Fibroblast of skin of right biceps (primary cell): ENCODE measurements around the gene FBXW8.
"Not testable (repeated sequence)": the region's sequence is repeated elsewhere in the genome, so short reads cannot be mapped to it uniquely, and the experiment has no call there.

Experiments
- DNase-seq: peaks from one replicate; pipeline ENCODE4 v3.0.0-alpha.2; 2013

FBXW8 gene

GRCh38 chr12:117042171-117042842 is 131.6 kb downstream of the FBXW8 start:
- DNase-seq: no peak

DNA sequence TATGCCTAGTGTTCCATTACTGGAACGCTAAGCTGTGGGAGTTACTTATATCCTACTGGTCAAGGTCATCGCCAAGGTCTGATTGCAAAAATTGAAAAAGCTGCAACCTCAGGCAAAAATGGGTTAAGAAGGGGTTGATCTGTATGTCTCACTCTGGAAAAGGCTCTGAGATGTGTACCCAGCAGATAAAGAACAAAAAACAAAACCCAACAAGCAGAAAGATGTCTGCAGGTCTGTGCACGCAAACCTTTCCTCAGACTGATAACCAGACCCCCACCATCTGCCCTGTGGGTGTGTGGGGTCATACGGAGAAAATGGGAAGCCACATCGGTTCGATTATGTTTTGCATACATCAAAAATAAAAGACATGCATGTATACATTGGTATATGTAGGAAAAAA is 132.1 kb downstream of the FBXW8 start:
- DNase-seq: no peak

DNA sequence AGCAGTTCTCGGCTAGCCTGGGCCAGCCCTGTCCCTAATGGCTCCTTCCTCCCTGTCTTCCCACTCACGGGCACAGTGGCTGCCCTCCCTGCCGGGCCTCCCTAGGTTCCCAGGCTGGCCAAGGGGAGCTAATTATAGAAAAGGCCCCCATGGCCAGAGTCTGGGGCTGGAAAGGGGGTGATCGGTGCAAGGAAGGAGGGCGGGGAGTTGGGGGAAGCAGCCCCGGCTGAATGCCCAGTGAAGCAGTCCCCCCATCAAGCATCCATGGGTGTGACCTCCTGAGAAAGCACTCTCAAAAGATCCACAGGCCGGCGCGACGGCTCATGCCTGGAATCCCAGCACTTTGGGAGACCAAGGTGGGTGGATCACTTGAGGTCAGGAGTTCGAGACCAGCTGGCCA is 133.6 kb downstream of the FBXW8 start:
- DNase-seq: no peak

- DNase-seq: no peak
Measured at GRCh38 chr12:117044790-117045159, 134.0 kb downstream of the FBXW8 start.

DNA sequence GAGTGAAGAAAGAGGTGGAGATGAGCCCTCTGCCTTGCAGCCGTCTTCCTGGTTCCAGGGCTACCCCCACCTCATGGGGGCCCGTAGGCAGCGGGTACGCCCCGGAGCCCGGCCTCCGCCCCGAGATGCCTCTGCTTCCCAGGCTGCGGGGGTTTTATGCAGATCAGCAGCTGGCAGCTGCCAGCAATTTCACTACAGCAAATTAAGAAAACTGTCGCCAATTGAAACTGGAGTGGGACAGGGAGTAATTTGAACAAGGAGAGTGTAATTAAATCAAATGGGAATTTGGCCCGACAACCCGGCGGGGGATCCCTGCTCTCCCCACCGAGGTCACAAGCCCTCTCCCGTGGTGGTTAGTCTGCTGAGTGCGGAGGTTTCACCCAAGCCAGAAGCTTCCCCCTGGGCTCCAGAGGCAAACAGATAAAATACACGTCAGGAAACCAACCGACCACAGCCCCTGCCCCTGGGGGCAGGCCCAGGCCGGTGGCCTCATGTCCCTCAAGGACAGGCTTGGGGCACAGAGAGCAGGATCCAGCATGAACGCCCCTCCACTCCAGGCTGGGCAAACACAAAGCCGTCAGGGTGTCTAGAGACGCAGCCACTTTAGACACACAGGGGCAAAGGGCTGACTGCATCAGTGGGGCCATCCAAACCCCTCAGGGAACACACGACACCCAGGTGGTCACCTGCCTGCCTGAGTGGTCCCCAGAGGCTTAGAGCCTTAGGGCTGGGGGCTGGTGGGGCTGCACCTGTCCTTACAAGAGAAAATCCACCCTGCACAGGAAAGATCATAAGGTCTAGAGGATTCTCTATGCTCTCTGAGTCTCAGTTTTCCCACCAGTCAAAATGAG is 134.6 kb downstream of the FBXW8 start:
- DNase-seq: no peak

GRCh38 chr12:117046011-117046369 is 135.2 kb downstream of the FBXW8 start:
- no peak for DNase-seq

DNA sequence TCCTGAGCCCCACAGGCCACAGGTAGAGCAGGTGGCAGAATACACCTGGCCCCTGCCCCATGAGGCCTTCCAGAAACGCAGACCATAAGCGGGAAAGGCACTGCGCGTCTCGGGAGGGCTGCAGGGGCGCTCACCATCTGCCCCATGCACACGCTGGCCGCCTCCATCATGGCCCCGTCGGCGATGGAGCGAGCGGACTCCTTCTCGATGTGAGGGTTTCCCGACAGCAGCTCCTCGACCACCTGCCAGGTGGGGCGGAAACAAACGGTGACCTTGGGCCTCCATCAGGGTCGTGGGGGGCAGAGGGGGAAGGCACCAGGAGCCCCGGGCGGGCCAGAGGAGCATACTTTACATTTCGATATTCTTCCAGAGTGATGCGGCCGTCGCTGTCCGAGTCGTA is 135.7 kb downstream of the FBXW8 start:
- no peak for DNase-seq

GRCh38 chr12:117046861-117047530 is 136.2 kb downstream of the FBXW8 start:
- DNase-seq: no peak

DNA sequence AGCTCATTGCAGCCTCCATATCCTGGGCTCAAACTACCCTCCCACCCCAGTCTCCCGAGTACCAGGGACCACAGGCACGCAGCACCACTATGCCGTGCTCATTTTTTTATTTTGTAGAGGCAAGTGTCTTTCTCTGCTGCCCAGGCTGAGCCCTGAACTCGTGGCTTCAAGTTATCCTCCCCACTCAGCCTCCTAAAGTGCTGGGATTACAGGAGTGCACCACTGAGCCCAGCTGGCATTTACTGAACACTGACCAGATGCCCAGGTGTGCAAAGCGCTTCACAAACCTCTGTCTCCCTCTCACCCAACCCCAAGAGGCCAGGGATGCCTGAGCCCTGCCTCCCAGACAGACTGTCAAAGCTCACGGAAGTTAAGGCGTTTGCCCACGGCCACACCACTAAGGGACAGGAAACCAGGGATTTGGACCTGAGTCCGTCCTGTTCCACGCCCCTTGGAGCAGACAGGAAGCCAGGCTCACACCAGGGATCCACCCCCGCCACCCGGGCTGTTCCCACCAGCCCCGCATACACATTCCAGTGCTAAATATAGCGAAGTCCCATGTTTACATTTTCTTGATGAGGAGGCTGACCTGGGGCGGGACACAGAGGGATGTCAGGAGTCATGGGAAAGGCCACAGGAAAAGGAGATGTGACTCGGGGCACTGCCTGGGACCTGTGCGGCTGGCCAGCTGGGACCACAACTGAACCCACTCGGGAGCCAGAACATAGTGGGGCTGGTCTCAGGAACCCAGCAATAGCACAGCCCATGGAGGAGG is 137.2 kb downstream of the FBXW8 start:
- peak; percentile 57 for DNase-seq

DNA sequence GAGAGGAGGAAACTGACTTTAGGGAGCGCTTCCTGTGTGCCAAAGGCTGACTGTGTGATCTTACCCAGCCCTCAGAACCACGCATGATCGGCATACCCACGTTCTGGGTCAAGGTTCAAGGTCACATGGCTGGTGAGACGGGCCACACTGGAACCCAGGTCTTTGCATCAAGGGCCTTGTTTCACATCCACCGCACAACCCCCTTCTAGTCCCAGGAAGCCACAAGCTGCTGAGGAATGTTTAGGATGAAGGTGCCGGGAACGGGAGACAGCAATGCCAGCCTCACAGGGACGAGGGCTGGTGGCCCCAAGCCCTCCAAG is 137.8 kb downstream of the FBXW8 start:
- DNase-seq: no peak

GRCh38 chr12:117049295-117049694 is 138.5 kb downstream of the FBXW8 start:
- no peak for DNase-seq

DNA sequence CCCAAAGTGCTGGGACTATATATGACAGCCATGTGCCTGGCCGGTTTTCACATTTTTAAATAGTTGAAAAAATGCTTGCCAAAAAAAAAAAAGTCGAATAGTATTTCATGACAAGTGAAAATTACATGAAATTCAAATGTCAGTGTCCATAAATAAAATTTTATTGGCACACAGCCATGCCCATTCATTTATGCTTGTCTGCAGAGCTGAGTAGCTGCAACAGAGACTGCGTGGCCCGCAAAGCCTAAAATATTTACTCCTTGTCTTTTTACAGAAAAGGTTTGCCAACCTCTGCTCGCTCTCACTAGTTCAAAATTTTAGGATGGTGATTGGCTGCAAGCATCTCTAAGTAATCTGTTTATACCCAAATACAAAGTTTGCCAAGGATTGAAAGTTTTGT is 139.3 kb downstream of the FBXW8 start:
- no peak for DNase-seq

DNA sequence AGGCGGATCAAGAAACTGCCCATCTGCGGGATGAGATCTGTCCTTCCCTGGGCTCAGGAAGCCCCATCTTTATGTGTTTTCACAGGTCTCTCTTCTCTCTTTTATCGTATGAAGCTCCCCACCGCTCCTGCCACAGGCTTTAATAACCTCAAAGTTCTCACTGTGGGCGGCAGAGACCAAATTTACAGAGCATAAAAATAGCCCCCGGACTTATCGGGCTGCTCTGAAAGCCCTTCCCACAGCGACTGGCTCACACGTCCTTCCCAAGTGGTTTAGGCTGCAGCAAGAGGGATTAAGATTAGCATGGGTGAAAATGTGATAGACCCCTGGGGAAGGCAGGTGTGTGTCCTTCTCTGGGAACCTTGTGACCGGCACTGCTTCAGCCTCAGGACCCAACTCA is 140.6 kb downstream of the FBXW8 start:
- no peak for DNase-seq

DNA sequence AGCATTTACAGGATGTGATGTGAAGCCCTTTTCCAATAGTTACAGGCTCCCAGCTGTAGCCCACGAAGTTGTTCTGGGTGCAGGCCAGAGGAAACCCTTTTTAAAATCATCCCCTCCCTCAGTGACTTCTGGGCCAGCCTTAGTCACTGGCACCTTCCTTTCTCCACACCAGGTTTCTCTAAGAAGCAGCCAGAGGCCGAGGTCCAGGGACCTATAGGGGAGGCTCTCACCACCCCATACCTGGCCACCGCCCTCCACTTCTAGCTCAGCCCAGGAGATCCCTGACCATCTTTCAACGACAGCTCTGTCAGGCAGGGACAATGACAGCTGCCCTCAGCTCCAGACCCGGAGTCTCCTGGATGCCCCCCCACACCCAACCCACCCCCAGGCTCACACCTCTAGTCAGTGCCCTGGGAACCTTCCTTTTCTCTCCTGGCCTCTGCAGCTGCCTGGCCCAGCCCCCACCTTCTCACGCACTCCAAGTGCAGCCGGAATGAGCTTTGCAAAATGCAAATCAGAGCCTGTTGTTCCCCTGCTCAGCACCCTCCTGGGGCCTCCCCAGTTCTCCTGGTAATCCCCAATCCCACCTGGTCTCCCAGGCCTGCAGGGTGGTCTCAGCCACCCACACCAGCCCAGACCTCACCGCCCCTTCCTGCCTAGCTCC is 141.8 kb downstream of the FBXW8 start:
- DNase-seq: no peak

DNA sequence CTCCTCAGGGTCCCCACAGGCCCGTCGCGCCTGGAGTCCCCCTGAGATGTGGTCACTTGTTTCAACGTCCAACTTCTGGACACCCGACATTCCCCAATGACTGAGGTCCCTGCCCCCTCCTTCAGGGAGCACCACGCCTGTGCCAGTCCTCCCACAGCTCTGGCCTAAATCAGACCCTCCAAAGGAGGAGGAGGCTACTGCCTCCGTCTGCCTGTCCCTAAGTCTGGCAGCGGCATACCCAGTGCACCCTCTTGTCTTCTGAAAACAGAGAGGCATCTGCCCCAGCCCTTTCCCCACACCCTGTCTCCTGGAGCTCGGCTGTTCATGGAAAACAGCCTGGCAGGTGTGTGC is 142.3 kb downstream of the FBXW8 start:
- DNase-seq: no peak

DNA sequence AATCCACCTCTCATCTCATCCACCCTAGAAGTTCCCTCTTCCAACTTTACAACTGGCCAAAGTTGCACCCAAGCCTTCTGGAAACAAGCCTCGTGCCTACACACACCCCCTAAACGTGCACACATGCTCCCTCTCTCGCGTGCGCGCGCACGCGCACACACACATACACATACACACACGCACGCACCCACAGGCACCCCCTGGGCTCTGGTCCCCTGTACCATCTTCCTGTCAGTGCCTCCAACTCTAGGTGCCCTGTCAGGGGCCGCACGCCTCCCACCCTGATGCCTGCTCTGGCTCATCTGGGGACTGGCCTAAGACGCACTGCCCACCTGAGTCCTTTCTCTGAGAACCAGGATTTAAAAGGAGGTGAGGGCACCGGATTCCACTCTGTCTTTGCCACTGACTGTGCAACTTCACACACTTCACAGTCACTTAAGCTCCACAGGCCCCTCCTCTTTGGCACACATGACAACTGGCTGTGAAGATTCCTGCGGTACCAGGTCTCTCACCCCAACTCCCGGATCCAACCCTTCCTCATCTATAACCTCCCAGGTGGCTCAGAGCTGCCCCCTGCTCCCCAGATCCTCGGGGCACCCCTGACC is 142.9 kb downstream of the FBXW8 start:
- no peak for DNase-seq

GRCh38 chr12:117054279-117054678 is 143.5 kb downstream of the FBXW8 start:
- DNase-seq: no peak

- not testable (repeated sequence) for DNase-seq
Measured at GRCh38 chr12:117057626-117058025, 146.9 kb downstream of the FBXW8 start.

GRCh38 chr12:117058442-117059072 is 147.8 kb downstream of the FBXW8 start:
- DNase-seq: no peak

DNA sequence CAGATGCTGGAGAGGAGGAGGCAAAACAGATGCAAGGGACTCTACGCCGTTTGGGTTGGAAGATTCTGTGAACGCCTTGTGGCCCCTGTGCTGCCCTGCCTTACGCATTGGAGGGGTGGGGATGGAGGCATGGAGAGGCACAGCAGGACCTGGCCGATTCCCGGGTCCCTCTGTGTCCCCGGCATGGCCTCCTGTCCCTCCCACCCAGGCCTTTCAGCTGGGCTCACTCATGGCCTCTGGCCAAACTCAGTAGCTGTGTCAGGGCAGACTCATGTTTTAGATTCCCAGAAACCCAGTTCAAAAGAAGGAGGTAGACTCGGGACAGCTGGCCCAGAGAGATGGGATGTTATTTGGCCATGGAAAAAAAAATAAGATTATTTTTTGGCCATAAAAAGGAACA is 148.4 kb downstream of the FBXW8 start:
- DNase-seq: no peak

- DNase-seq: no peak
Measured at GRCh38 chr12:117060246-117060928, 149.6 kb downstream of the FBXW8 start.

DNA sequence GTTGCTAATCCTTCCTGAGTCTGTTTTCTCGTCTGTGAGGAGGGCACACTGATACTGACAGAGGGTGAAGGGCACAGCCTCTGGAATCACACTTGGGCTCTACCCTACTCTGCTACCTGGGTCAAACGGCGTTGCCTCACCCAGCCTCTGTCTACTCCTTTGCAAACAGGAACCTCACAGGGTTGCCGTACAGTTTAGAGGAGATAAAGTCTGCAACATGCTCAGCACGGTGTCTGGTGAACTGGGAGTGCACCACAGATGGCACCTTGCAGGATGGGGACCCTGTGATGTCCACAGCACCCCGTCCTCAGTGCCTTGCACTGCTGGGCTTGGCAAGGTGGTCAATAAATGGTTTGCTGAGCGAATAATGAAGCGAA is 150.2 kb downstream of the FBXW8 start:
- no peak for DNase-seq
